GM20431 (cell line): ENCODE data around the gene GP1BB.

Experiments
- in situ Hi-C: fragments of 300-500 bp; cut with MseI, MboI; formaldehyde crosslinking; loops from one replicate; pipeline ENCODE4 v1.15.0; 2020; ENCODE audit warnings: low sequenced_read_pairs; ENCODE audit not compliant: unreplicated experiment

The GP1BB gene

GRCh38 chr22:19713245-19713644 lies 10.1 kb upstream of the GP1BB start:
- in situ Hi-C loops: no loop called here

DNA sequence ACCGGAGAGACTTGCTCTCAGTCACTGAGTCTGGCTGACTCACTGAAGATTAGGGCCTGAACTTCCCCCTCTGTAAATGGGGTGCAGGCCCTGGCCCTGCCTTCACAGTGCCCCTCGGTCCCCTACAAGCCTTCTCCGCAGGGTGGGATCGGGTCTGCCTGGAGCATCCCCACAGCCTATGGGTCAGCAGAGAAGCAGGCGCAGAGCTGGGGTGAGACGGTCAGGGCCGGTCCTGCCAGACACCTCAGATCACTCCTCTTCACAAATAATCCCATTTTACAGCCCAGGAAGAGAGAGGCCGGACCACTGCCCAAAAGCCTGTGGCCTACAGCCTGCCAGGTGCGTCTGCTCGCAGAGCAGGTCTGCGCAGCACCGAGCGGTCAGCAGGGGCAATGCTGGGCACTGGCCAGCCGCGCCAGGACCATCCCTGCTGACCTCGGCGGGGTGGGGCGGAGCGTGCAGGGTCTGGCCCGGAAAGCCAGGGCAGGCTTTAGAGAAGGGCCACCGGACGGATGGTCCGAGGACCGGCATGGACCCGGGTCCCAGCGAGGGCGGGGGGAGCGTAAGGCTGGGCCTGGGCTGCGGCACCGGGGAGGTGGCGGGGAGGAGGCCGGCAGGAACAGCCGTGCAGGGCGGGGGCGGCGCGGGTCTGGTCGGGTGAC lies 9.6 kb upstream of the GP1BB start:
- in situ Hi-C loops: no loop called here

DNA sequence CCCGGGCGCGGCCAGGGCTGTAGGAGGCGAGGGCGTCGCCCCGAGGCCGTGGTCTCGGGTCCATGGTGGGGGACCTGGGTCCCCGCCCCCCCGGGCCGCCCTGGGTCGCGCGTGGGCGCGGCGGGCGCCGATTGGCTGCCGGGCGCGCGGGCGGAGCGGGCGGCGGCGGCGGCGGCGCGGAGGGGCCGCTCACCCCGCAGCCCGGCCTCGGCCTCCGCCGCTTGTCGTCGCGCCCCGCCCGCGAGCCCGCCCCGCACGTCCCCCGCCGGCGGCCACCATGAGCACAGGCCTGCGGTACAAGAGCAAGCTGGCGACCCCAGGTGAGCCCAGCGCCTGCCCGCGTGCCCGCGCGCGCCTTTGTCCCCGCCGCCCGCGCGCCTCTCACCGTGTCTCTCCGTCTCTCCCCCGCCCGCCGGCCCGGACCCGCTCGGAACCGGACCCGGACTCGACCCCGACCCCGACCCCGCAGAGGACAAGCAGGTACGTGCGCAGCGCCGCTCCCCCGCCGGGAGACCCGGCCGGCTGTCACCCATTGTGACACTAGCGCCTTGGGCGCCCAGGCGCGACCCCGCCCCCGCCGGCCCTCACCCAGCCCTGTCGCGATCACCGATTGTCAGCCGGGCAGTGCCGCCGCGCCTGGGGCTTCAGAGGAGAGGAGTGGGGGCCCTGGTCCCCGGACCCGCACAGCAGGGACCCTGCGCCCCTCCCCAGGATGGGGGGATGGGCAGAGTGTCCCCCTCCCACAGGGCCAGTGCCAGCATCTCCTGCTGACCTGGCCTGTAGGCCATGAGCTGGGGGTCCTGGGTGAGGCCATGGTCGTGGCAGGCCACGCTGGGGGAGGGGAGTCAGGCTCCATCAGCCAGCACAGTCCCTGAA lies 8.8 kb upstream of the GP1BB start, which contains the start of gene SEPTIN5:
Gene SEPTIN5, plus strand, starts transcription at position 192 of the 876 bp plus-strand sequence. Its CDS starts 86 bp downstream, at position 278.
- in situ Hi-C loops: no loop called here

GRCh38 chr22:19715188-19715930 lies 8.0 kb upstream of the GP1BB start:
- in situ Hi-C loops: no loop called here

DNA sequence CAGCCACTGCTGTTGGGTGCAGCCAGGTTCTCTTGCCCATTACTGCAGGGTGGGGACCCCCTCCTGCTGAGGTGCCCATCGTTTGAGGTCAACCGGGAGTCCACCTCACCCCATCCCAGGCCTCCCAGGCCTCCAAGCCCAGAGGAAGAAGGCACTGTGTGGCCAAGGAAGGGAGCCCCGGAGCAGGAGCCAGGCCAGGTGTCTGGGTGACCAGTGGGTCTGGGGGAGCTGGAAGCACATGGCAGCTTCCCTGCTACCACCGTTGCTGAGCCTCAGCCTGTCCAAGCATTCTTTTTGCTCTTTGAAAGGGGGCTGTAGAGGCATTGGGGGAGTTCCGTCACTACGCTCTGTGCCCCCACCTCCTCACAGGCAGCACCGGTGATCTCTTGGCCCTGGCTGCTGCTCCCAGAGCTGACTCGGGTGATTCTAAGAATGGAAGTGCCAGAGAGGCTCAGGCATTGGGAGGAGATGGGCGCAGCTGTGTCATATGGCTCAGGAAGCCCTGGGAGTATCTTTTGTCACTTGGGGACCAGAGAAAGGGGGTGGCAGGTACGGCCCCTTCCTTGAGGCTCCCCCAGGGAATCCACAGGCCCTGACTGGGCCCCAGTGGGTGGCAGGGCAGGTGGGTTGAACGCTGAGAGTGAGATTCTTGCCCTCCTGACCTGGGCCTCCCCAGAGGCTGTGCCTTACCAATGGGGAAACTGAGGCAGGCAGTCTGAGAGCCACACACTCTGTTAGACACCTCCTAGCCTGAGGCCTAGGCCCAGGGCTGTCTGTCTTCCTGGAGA lies 7.1 kb upstream of the GP1BB start:
- in situ Hi-C loops: no loop called here

DNA sequence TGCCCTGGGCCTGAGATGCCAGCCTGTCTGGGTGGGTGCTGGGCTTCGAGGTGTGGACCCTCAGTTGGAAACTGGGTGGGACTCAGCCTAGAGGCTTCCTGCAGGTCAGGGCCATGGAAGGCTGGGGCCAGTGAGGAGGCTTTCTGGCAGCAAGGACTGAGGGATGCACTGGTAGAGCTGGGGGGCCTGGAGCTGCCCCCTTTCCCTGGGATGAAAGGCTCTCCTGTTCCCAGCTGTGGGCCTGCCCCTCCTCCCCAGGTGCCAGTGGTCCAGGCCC lies 6.6 kb upstream of the GP1BB start:
- in situ Hi-C loops: no loop called here

- in situ Hi-C loops: no loop called here
Observed at GRCh38 chr22:19717181-19717580, 6.2 kb upstream of the GP1BB start.

GRCh38 chr22:19717691-19718455 lies 5.5 kb upstream of the GP1BB start:
- in situ Hi-C loops: no loop called here

DNA sequence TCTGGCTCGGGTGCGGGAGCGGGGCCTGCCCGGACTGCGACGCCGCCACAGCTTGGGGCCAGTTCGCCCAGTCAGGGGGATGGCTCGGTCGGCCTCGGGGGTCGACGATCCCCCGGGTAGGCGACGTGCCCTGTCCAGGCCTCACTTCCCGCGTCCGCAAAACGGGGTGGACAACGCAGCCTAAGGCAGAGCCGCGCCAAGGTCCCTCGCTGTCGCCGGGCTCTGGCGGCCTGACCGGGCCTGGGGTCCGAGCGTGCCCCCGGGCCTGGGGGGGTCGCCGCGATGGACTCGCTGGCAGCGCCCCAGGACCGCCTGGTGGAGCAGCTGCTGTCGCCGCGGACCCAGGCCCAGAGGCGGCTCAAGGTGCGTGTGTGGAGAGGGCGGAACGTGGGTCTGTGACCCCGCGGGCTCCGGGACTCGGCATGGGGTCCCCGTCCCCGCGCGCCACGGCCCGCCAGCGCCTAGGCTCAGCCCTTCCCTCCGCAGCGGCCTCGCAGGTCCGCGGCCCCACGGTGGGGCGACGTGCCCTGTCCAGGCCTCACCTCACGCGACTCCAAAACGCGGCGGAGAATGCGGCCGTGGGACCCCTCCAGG lies 4.8 kb upstream of the GP1BB start:
- in situ Hi-C loops: no loop called here

GRCh38 chr22:19719050-19719482 lies 4.3 kb upstream of the GP1BB start:
- in situ Hi-C loops: no loop called here

DNA sequence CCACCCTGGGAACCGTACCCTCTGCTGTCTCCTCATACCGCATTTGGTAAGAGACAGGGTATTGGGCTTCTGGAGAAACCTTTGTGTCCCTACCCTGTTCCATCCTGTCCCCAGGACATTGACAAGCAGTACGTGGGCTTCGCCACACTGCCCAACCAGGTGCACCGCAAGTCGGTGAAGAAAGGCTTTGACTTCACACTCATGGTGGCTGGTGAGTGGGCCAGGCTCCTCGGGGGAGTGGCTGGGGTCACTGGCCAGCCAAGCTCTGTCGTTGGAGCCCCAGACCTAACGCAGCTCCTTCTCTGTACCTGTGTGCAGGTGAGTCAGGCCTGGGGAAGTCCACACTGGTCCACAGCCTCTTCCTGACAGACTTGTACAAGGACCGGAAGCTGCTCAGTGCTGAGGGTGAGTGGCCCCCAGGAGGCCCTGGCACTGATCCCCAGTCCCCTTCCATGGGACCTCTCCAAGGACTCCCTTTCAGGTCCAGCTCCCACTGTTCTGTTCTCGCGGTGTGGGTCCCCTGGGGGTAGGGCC lies 3.8 kb upstream of the GP1BB start:
- in situ Hi-C loops: no loop called here

GRCh38 chr22:19720150-19720827 lies 3.0 kb upstream of the GP1BB start:
- in situ Hi-C loops: no loop called here

- in situ Hi-C loops: no loop called here
Observed at GRCh38 chr22:19720999-19721329, 2.4 kb upstream of the GP1BB start.

DNA sequence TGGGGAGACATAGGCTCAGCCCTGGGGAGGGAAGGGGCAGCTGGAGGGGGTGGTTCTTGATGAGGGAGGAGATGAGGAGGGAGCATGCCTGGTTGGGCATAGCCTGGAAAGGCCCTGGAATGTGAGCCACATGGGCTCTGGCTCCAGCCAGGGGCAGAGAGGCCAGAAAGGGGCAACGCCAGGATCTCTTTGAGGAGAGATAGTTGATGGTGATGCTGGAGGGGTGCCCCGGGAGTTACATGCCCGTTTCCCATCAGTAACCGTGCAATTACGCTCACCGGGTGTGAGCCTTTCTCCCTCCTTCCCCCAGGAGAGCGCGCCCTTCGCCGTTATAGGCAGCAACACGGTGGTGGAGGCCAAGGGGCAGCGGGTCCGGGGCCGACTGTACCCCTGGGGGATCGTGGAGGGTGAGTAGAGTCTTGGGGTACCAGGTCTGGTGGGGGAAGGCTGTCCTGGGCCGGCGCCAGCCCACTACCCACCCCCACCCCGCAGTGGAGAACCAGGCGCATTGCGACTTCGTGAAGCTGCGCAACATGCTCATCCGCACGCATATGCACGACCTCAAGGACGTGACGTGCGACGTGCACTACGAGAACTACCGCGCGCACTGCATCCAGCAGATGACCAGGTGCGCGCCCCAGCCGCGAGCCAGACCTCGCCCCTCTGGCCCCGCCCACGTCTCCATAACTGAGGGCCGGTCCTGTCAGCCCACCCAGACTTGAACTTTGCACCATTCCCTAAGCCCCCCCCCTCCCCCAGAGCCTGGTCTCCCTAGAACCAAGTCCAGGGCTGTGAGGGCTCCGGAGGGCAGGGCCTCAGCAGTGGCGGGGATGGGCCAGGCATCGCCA lies 1.8 kb upstream of the GP1BB start:
- in situ Hi-C loops: no loop called here

- in situ Hi-C loops: no loop called here
Observed at GRCh38 chr22:19722178-19722981, 959 bp upstream of the GP1BB start.

- in situ Hi-C loops: no loop called here
Observed at GRCh38 chr22:19722982-19723231, 432 bp upstream of the GP1BB start.
